ENCODE data around the gene CDH9. TPM values are rescaled to one million over a fixed set of nuclear protein-coding genes. Genes with fewer than 3 reads are reported as not detected.

CDH9 gene
- total RNA-seq, 5 donors from 2014 or later (not counting 1 experiment from before 2014, with no cell fraction given) = 0.13 TPM; not detected in 4

GRCh38 chr5:26981750-26982149, 56.6 kb downstream of the CDH9 start:
- H3K9me3 ChIP-seq = no peaks in the 10 kb centered on the region
- ChIA-PET CTCF (no interaction called here), POLR2A (interaction anchor here in 1 of 2 donors (0.6 kb wide), 1 partner anchor 14 kb away, joined by 3 read pairs; no protein-coding TSS in a partner anchor)
- Mint-ChIP-seq H3K36me3 (no peaks in the 10 kb centered on the region), H3K4me3 (no peak overlapping the region), H3K27me3 (no peaks in the 10 kb centered on the region), H3K9me3 (peaks cover 3 to 28% (median 9%) of the 10 kb centered on the region in 3 donors), H3K4me1 (no peaks in the 10 kb centered on the region), H3K27ac (no peak overlapping the region)
- H3K36me3 ChIP-seq (ENCODE audit: control insufficient read depth in 2 of 2, extremely low read depth in 1 of 2, insufficient read depth in 1 of 2, low read length in 1 of 2) = no peaks in the 10 kb centered on the region
- no peak overlapping the region for H3K27ac ChIP-seq (ENCODE audit: low read length)
- H3K4me3 ChIP-seq (ENCODE audit: control insufficient read depth in 1 of 2, extremely low read depth in 1 of 2, low read length in 1 of 2) = no peak overlapping the region
- no peaks in the 10 kb centered on the region for H3K4me1 ChIP-seq (ENCODE audit: control insufficient read depth in 1 of 2, extremely low read depth in 1 of 2, insufficient read depth in 2 of 2, low read length in 2 of 2)
- ATAC-seq (replicated peaks in 1 of 4) = no peak
- no peak for DNase-seq
- no CpG with 5 or more reads among the region's 3 CpGs for WGBS (ENCODE audit: insufficient coverage)
- no peaks in the 10 kb centered on the region for H3K27me3 ChIP-seq (replicated peaks in 1 of 2; ENCODE audit: control insufficient read depth in 2 of 2, extremely low read depth in 1 of 2, insufficient read depth in 2 of 2, low read length in 1 of 2)

- POLR2A ChIA-PET = no interaction called here
- peaks cover 12 to 17% (median 13%) of the 10 kb centered on the region in 3 donors for H3K9me3 Mint-ChIP-seq
- CTCF ChIA-PET = no interaction called here
- H3K27ac Mint-ChIP-seq = no peak overlapping the region
- H3K27me3 ChIP-seq (replicated peaks in 1 of 2; ENCODE audit: control insufficient read depth in 2 of 2, extremely low read depth in 1 of 2, insufficient read depth in 2 of 2, low read length in 1 of 2) = no peaks in the 10 kb centered on the region
- ATAC-seq (replicated peaks in 1 of 4) (no peak), DNase-seq (no peak)
- no peak overlapping the region for H3K4me3 ChIP-seq (ENCODE audit: control insufficient read depth in 1 of 2, extremely low read depth in 1 of 2, low read length in 1 of 2)
- H3K27me3 Mint-ChIP-seq = no peaks in the 10 kb centered on the region
- H3K36me3 Mint-ChIP-seq = no peaks in the 10 kb centered on the region
- no peak overlapping the region for H3K4me3 Mint-ChIP-seq
- H3K4me1 Mint-ChIP-seq = no peaks in the 10 kb centered on the region
- WGBS (ENCODE audit: insufficient coverage) = no CpG with 5 or more reads among the region's 1 CpG
- H3K9me3 ChIP-seq = no peaks in the 10 kb centered on the region
- H3K27ac ChIP-seq (ENCODE audit: low read length) = no peak overlapping the region
- no peaks in the 10 kb centered on the region for H3K36me3 ChIP-seq (ENCODE audit: control insufficient read depth in 2 of 2, extremely low read depth in 1 of 2, insufficient read depth in 1 of 2, low read length in 1 of 2)
- H3K4me1 ChIP-seq (ENCODE audit: control insufficient read depth in 1 of 2, extremely low read depth in 1 of 2, insufficient read depth in 2 of 2, low read length in 2 of 2) = no peaks in the 10 kb centered on the region
Observed at GRCh38 chr5:26959290-26959689, 79.1 kb downstream of the CDH9 start.

GRCh38 chr5:26955161-26955560, 83.2 kb downstream of the CDH9 start:
- H3K27ac Mint-ChIP-seq = no peak overlapping the region
- ChIA-PET POLR2A (no interaction called here), CTCF (no interaction called here)
- Histone ChIP-seq H3K27ac (ENCODE audit: low read length) (no peak overlapping the region), H3K36me3 (ENCODE audit: control insufficient read depth in 2 of 2, extremely low read depth in 1 of 2, insufficient read depth in 1 of 2, low read length in 1 of 2) (no peaks in the 10 kb centered on the region), H3K9me3 (no peaks in the 10 kb centered on the region), H3K27me3 (replicated peaks in 1 of 2; ENCODE audit: control insufficient read depth in 2 of 2, extremely low read depth in 1 of 2, insufficient read depth in 2 of 2, low read length in 1 of 2) (no peaks in the 10 kb centered on the region), H3K4me3 (ENCODE audit: control insufficient read depth in 1 of 2, extremely low read depth in 1 of 2, low read length in 1 of 2) (no peak overlapping the region), H3K4me1 (ENCODE audit: control insufficient read depth in 1 of 2, extremely low read depth in 1 of 2, insufficient read depth in 2 of 2, low read length in 2 of 2) (no peaks in the 10 kb centered on the region)
- H3K9me3 Mint-ChIP-seq = peaks cover 15 to 22% (median 17%) of the 10 kb centered on the region in 3 donors
- no peak for ATAC-seq (replicated peaks in 1 of 4)
- H3K4me3 Mint-ChIP-seq = no peak overlapping the region
- no peaks in the 10 kb centered on the region for H3K27me3 Mint-ChIP-seq
- no CpG with 5 or more reads among the region's 2 CpGs for WGBS (ENCODE audit: insufficient coverage)
- no peaks in the 10 kb centered on the region for H3K4me1 Mint-ChIP-seq
- H3K36me3 Mint-ChIP-seq = no peaks in the 10 kb centered on the region
- no peak for DNase-seq

GRCh38 chr5:26948921-26949320, 89.5 kb downstream of the CDH9 start:
- POLR2A ChIA-PET = no interaction called here
- WGBS (ENCODE audit: insufficient coverage) = no CpG with 5 or more reads among the region's 2 CpGs
- H3K4me1 Mint-ChIP-seq = no peaks in the 10 kb centered on the region

GRCh38 chr5:26945901-26946300, 92.5 kb downstream of the CDH9 start:
- H3K36me3 ChIP-seq (ENCODE audit: control insufficient read depth in 2 of 2, extremely low read depth in 1 of 2, insufficient read depth in 1 of 2, low read length in 1 of 2) = no peaks in the 10 kb centered on the region
- ChIA-PET CTCF (no interaction called here), POLR2A (no interaction called here)
- ATAC-seq (replicated peaks in 1 of 4) = no peak
- Mint-ChIP-seq H3K4me1 (no peaks in the 10 kb centered on the region), H3K27me3 (no peaks in the 10 kb centered on the region), H3K36me3 (no peaks in the 10 kb centered on the region), H3K9me3 (peaks cover 6 to 24% (median 15%) of the 10 kb centered on the region in 3 donors), H3K4me3 (no peak overlapping the region), H3K27ac (no peak overlapping the region)
- no peaks in the 10 kb centered on the region for H3K27me3 ChIP-seq (replicated peaks in 1 of 2; ENCODE audit: control insufficient read depth in 2 of 2, extremely low read depth in 1 of 2, insufficient read depth in 2 of 2, low read length in 1 of 2)
- no peak overlapping the region for H3K4me3 ChIP-seq (ENCODE audit: control insufficient read depth in 1 of 2, extremely low read depth in 1 of 2, low read length in 1 of 2)
- H3K27ac ChIP-seq (ENCODE audit: low read length) = no peak overlapping the region
- no peak for DNase-seq
- H3K4me1 ChIP-seq (ENCODE audit: control insufficient read depth in 1 of 2, extremely low read depth in 1 of 2, insufficient read depth in 2 of 2, low read length in 2 of 2) = no peaks in the 10 kb centered on the region
- no peaks in the 10 kb centered on the region for H3K9me3 ChIP-seq

More at GRCh38 chr5:26948921-26949320, 89.5 kb downstream of the CDH9 start:
- Mint-ChIP-seq H3K4me3 (no peak overlapping the region), H3K36me3 (no peaks in the 10 kb centered on the region), H3K27ac (no peak overlapping the region), H3K27me3 (no peaks in the 10 kb centered on the region), H3K9me3 (peaks cover 12 to 24% (median 18%) of the 10 kb centered on the region in 3 donors)
- Histone ChIP-seq H3K27ac (ENCODE audit: low read length) (no peak overlapping the region), H3K4me3 (ENCODE audit: control insufficient read depth in 1 of 2, extremely low read depth in 1 of 2, low read length in 1 of 2) (no peak overlapping the region), H3K9me3 (no peaks in the 10 kb centered on the region), H3K36me3 (ENCODE audit: control insufficient read depth in 2 of 2, extremely low read depth in 1 of 2, insufficient read depth in 1 of 2, low read length in 1 of 2) (no peaks in the 10 kb centered on the region), H3K4me1 (ENCODE audit: control insufficient read depth in 1 of 2, extremely low read depth in 1 of 2, insufficient read depth in 2 of 2, low read length in 2 of 2) (no peaks in the 10 kb centered on the region), H3K27me3 (replicated peaks in 1 of 2; ENCODE audit: control insufficient read depth in 2 of 2, extremely low read depth in 1 of 2, insufficient read depth in 2 of 2, low read length in 1 of 2) (no peaks in the 10 kb centered on the region)
- no peak for ATAC-seq (replicated peaks in 1 of 4)
- CTCF ChIA-PET = no interaction called here
- no peak for DNase-seq

- CTCF ChIA-PET = no interaction called here
- no peak overlapping the region for H3K4me3 Mint-ChIP-seq
- no peaks in the 10 kb centered on the region for H3K4me1 Mint-ChIP-seq
- no peaks in the 10 kb centered on the region for H3K27me3 Mint-ChIP-seq
- POLR2A ChIA-PET = no interaction called here
- H3K27ac Mint-ChIP-seq = no peak overlapping the region
- DNase-seq = no peak
- no peaks in the 10 kb centered on the region for H3K36me3 Mint-ChIP-seq
- Histone ChIP-seq H3K4me3 (ENCODE audit: control insufficient read depth in 1 of 2, extremely low read depth in 1 of 2, low read length in 1 of 2) (no peak overlapping the region), H3K27ac (ENCODE audit: low read length) (no peak overlapping the region), H3K27me3 (replicated peaks in 1 of 2; ENCODE audit: control insufficient read depth in 2 of 2, extremely low read depth in 1 of 2, insufficient read depth in 2 of 2, low read length in 1 of 2) (no peaks in the 10 kb centered on the region), H3K9me3 (no peaks in the 10 kb centered on the region), H3K36me3 (ENCODE audit: control insufficient read depth in 2 of 2, extremely low read depth in 1 of 2, insufficient read depth in 1 of 2, low read length in 1 of 2) (no peaks in the 10 kb centered on the region), H3K4me1 (ENCODE audit: control insufficient read depth in 1 of 2, extremely low read depth in 1 of 2, insufficient read depth in 2 of 2, low read length in 2 of 2) (no peaks in the 10 kb centered on the region)
- no peak for ATAC-seq (replicated peaks in 1 of 4)
- H3K9me3 Mint-ChIP-seq = peaks cover 0 to 14% (median 2%) of the 10 kb centered on the region in 3 donors
- WGBS (ENCODE audit: insufficient coverage) = 71% methylated on average over 1 of the region's 2 CpGs
Observed at GRCh38 chr5:26942481-26942880, 95.9 kb downstream of the CDH9 start.

GRCh38 chr5:26940994-26941393, 97.4 kb downstream of the CDH9 start:
- Mint-ChIP-seq H3K27ac (no peak overlapping the region), H3K9me3 (peaks cover 0 to 12% (median 0%) of the 10 kb centered on the region in 3 donors), H3K27me3 (no peaks in the 10 kb centered on the region), H3K36me3 (no peaks in the 10 kb centered on the region), H3K4me1 (no peaks in the 10 kb centered on the region), H3K4me3 (no peak overlapping the region)
- Histone ChIP-seq H3K36me3 (ENCODE audit: control insufficient read depth in 2 of 2, extremely low read depth in 1 of 2, insufficient read depth in 1 of 2, low read length in 1 of 2) (no peaks in the 10 kb centered on the region), H3K27me3 (replicated peaks in 1 of 2; ENCODE audit: control insufficient read depth in 2 of 2, extremely low read depth in 1 of 2, insufficient read depth in 2 of 2, low read length in 1 of 2) (no peaks in the 10 kb centered on the region), H3K27ac (ENCODE audit: low read length) (no peak overlapping the region), H3K4me3 (ENCODE audit: control insufficient read depth in 1 of 2, extremely low read depth in 1 of 2, low read length in 1 of 2) (no peak overlapping the region), H3K9me3 (no peaks in the 10 kb centered on the region), H3K4me1 (ENCODE audit: control insufficient read depth in 1 of 2, extremely low read depth in 1 of 2, insufficient read depth in 2 of 2, low read length in 2 of 2) (no peaks in the 10 kb centered on the region)
- POLR2A ChIA-PET = no interaction called here
- DNase-seq = no peak
- 80% methylated on average over 1 of the region's 1 CpG for WGBS (ENCODE audit: insufficient coverage)
- ATAC-seq (replicated peaks in 1 of 4) = no peak
- CTCF ChIA-PET = no interaction called here

Measured in T-cell (primary cell).